DMS153 treated with DMSO at 0.1 percent for 48 hours (cell line): ENCODE data around the gene PCMT1.
"Not testable (repeated sequence)": the region's sequence is repeated elsewhere in the genome, so short reads cannot be mapped to it uniquely, and the experiment has no call there.

Source experiments
- DNase-seq: peaks from one replicate; lab custom pipeline; 2025; ENCODE audit not compliant: unreplicated experiment; lab: John Stamatoyannopoulos, UW

The PCMT1 gene

GRCh38 chr6:149749594-149750135 is at the start of gene PCMT1:
TSS of gene PCMT1 (plus strand) at chr6:149749741. CDS start at chr6:149749902, 161 bp downstream.
- peak; percentile 81 for DNase-seq

GRCh38 chr6:149701714-149702113 is 47.8 kb upstream of the PCMT1 start:
- DNase-seq, result no peak

- no peak for DNase-seq
Observed at GRCh38 chr6:149711711-149712110, 37.8 kb upstream of the PCMT1 start.

GRCh38 chr6:149714442-149714841 is 35.1 kb upstream of the PCMT1 start:
- DNase-seq, result no peak

GRCh38 chr6:149716181-149716963 is 33.2 kb upstream of the PCMT1 start:
- no peak for DNase-seq

- no peak for DNase-seq
Observed at GRCh38 chr6:149717255-149717587, 32.3 kb upstream of the PCMT1 start.

GRCh38 chr6:149717588-149718458 is 31.7 kb upstream of the PCMT1 start, which contains the start of gene LATS1:
TSS of gene LATS1 (minus strand) at chr6:149718101. CDS start at chr6:149702126, 15,975 bp downstream.
- DNase-seq, result peak; percentile 75

GRCh38 chr6:149719531-149719930 is 30.0 kb upstream of the PCMT1 start:
- DNase-seq, result no peak

GRCh38 chr6:149723262-149723661 is 26.3 kb upstream of the PCMT1 start:
- DNase-seq, result no peak

- no peak for DNase-seq
Observed at GRCh38 chr6:149723771-149724417, 25.6 kb upstream of the PCMT1 start.

GRCh38 chr6:149725785-149726184 is 23.8 kb upstream of the PCMT1 start:
- no peak for DNase-seq

GRCh38 chr6:149727793-149728498 is 21.6 kb upstream of the PCMT1 start:
- no peak for DNase-seq

- DNase-seq, result no peak
Observed at GRCh38 chr6:149728499-149729234, 20.9 kb upstream of the PCMT1 start.

- DNase-seq, result no peak
Observed at GRCh38 chr6:149729824-149730223, 19.7 kb upstream of the PCMT1 start.

- DNase-seq, result no peak
Observed at GRCh38 chr6:149733089-149733720, 16.3 kb upstream of the PCMT1 start.

- DNase-seq, result no peak
Observed at GRCh38 chr6:149734915-149735314, 14.6 kb upstream of the PCMT1 start.

GRCh38 chr6:149745252-149745651 is 4.3 kb upstream of the PCMT1 start:
- not testable (repeated sequence) for DNase-seq

GRCh38 chr6:149746147-149746946 is 3.2 kb upstream of the PCMT1 start, which contains the start of gene NUP43:
TSS of gene NUP43 (minus strand) at chr6:149746529. CDS start at chr6:149746495, 34 bp downstream.
- DNase-seq, result peak; percentile 87
